Tibial nerve (tissue), 4 donors: ENCODE results near the gene RGS3.

Source experiments
- EP300 ChIP-seq, 2 donors: sonication (generic); formaldehyde crosslinking; IDR thresholded peaks; one replicate each; pipeline ENCODE4 v1.6.1; 2017; ENCODE audit warnings: antibody characterized with exemption in 2 of 2, mild to moderate bottlenecking in 1 of 2
- POLR2A ChIP-seq, 2 donors: fragments of 450-650 bp; IDR thresholded peaks; one replicate each; pipeline ENCODE4 v1.6.1; 2017; ENCODE audit warnings: antibody characterized with exemption in 2 of 2, mild to moderate bottlenecking in 2 of 2, moderate library complexity in 2 of 2
- TF ChIP-seq, protein P1 (sequence below), 5 experiments: fragments of 200-600 bp in 3 of 5; fragments of 450-650 bp in 2 of 5; sonication (generic) in 3 of 5; IDR thresholded peaks; one replicate each; pipeline ENCODE4 v1.5.1; 2016 to 2019; ENCODE audit warnings: antibody characterized with exemption in 5 of 5, mild to moderate bottlenecking in 3 of 5, moderate library complexity in 2 of 5

DNA sequence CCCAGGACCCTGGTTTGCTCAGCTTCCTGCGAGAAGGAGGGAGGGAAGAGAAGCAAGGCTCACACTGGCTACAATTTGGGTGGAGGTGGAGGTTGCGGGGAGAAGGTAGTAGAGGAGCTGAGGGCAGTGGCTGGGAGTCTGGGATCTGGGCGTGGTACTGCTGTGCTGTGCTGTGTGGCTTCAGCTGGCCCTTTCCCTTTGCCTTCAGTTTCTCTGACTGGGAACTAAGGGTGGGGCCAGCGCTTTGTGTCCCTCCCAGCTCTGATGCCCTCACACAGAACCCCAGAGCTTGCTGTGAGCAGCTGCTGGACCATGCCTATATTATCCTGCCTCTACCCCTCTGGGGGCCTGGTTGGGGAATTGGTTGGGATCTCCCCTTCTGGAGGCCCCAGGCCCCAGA, 60.9 kb downstream of the RGS3 start:
- TF ChIP-seq, protein P1, sequence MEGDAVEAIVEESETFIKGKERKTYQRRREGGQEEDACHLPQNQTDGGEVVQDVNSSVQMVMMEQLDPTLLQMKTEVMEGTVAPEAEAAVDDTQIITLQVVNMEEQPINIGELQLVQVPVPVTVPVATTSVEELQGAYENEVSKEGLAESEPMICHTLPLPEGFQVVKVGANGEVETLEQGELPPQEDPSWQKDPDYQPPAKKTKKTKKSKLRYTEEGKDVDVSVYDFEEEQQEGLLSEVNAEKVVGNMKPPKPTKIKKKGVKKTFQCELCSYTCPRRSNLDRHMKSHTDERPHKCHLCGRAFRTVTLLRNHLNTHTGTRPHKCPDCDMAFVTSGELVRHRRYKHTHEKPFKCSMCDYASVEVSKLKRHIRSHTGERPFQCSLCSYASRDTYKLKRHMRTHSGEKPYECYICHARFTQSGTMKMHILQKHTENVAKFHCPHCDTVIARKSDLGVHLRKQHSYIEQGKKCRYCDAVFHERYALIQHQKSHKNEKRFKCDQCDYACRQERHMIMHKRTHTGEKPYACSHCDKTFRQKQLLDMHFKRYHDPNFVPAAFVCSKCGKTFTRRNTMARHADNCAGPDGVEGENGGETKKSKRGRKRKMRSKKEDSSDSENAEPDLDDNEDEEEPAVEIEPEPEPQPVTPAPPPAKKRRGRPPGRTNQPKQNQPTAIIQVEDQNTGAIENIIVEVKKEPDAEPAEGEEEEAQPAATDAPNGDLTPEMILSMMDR (IDR thresholded peaks at IDR 0.05), result no peak
- no peak for TF ChIP-seq POLR2A (IDR thresholded peaks at IDR 0.05)
- no peak for TF ChIP-seq EP300 (IDR thresholded peaks at IDR 0.05)
